Mesodermal cell (in vitro differentiated cells): Measurements from ENCODE around the gene EPS8L3.

Source experiments
- H3K27ac ChIP-seq: 2 replicates; pipeline ENCODE4 v1.7.0; 2013; ENCODE audit warnings: mild to moderate bottlenecking, low read depth, low read length, moderate library complexity; ENCODE audit not compliant: severe bottlenecking
- H3K36me3 ChIP-seq: 2 replicates; pipeline ENCODE4 v1.7.1; 2013; ENCODE audit warnings: mild to moderate bottlenecking, low read length, moderate library complexity; ENCODE audit not compliant: control insufficient read depth, insufficient read depth
- H3K4me1 ChIP-seq: one replicate; pipeline ENCODE4 v1.7.1; 2013; ENCODE audit warnings: mild to moderate bottlenecking, low read length; ENCODE audit not compliant: insufficient read depth, control insufficient read depth, poor library complexity, severe bottlenecking
- H3K4me3 ChIP-seq: 2 replicates; pipeline ENCODE4 v1.7.0; 2013; ENCODE audit warnings: low read length, control low read depth, mild to moderate bottlenecking; ENCODE audit not compliant: insufficient read depth, poor library complexity, severe bottlenecking; ENCODE audit errors: extremely low read depth
- H3K9me3 ChIP-seq: 2 replicates; pipeline ENCODE4 v1.7.1; 2013; ENCODE audit warnings: mild to moderate bottlenecking, low read length, moderate library complexity; ENCODE audit not compliant: control insufficient read depth
- WGBS, 2 experiments: methylation state at CpG; one replicate each; pipeline ENCODE4 v1.1.5; 2013; ENCODE audit warnings: missing lambda C conversion rate in 2 of 2; ENCODE audit not compliant: insufficient coverage in 2 of 2; 5-methylcytosine and 5-hydroxymethylcytosine counted together

Gene EPS8L3

DNA sequence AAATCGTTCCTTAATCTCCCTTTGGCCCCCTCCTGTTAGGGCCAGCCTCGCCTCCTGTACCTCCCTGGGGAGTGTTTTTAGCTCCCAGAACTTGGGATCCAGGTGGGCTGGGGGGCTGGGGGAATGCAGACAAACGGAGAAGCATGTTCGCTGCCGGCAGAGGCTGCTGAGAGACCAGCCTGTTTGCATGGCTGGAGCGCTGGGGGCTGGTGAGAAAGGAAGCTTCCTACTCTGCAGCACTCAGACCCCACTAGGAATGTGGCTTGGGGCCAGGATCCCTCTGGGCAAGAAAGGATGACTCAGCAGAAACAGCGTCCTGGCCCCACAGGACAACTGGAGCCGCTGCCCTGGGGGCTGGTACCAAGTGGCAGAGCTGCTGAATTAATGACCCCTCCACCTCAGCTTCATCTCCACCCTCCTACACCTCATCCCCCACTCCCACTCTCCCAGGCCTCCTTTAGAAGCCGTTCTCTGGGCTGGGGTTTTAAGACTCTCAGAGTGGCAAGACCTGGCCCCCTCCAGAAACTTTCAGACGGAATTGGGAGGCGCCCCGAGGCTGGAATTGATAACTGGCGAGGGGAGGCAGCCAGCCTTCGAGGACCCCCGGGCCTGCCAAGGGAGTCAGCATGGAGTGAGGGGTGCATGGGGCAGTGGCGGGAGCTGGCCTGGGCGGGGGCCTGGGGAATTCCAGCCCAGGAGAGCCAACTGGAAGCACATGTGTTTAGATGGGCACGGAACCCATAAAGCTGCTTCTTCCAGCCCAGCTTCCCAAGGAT, 28.5 kb upstream of the EPS8L3 start:
- Histone ChIP-seq H3K27ac (peak overlapping the region; percentile 81), H3K4me3 (no peak overlapping the region), H3K36me3 (no peaks in the 10 kb centered on the region), H3K9me3 (no peaks in the 10 kb centered on the region), H3K4me1 (peaks cover 51% of the 10 kb centered on the region)
- 52 to 65% methylated on average over 14 to 15 of the region's 18 CpGs for WGBS, 2 experiments

DNA sequence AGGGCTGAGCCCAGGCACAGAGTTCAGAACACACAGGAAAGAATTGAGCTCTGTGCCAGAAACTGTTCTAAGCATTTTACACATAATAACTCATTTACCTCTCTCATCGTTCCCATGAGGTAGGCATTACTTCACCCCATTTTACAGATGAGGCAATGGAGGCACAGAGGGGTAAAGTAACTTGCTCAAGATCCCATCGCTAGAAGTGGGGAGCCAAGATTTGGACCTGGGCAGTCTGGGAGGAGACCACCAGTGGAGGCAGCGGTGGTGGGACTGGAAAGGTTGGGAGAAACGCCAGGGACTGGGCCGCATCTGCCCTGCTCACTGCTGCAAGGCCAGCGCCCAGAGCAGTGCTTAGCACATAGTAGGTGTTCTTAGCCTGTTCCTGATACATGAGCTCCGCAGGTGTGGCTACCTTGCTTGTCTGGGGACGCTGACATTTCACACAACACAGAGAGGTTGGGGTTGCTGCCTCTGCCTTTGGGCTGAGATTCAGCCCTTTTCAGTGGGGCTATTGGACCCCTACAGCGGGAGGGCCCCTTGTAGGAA, 27.8 kb upstream of the EPS8L3 start:
- Histone ChIP-seq H3K27ac (peak overlapping the region; percentile 81), H3K4me3 (no peak overlapping the region), H3K36me3 (no peaks in the 10 kb centered on the region), H3K4me1 (peaks cover 47% of the 10 kb centered on the region), H3K9me3 (no peaks in the 10 kb centered on the region)
- WGBS, 2 experiments, result 80 to 87% methylated on average over 7 of the region's 9 CpGs

- Histone ChIP-seq H3K36me3 (no peaks in the 10 kb centered on the region), H3K9me3 (no peaks in the 10 kb centered on the region), H3K4me1 (peaks cover 47% of the 10 kb centered on the region), H3K27ac (peak overlapping the region; percentile 72), H3K4me3 (no peak overlapping the region)
- 79 to 82% methylated on average over 9 to 11 of the region's 12 CpGs for WGBS, 2 experiments
Observed at GRCh38 chr1:109790735-109791494, 27.2 kb upstream of the EPS8L3 start.

GRCh38 chr1:109790329-109790728, 26.6 kb upstream of the EPS8L3 start:
- Histone ChIP-seq H3K4me3 (no peak overlapping the region), H3K4me1 (peaks cover 47% of the 10 kb centered on the region), H3K27ac (peak overlapping the region; percentile 72), H3K36me3 (no peaks in the 10 kb centered on the region), H3K9me3 (no peaks in the 10 kb centered on the region)
- WGBS, 2 experiments, result 79 to 100% methylated on average over 1 to 2 of the region's 2 CpGs

- 76 to 82% methylated on average over 5 to 6 of the region's 9 CpGs for WGBS, 2 experiments
- Histone ChIP-seq H3K27ac (no peak overlapping the region), H3K9me3 (no peaks in the 10 kb centered on the region), H3K4me3 (no peak overlapping the region), H3K36me3 (no peaks in the 10 kb centered on the region), H3K4me1 (peaks cover 44% of the 10 kb centered on the region)
Observed at GRCh38 chr1:109789551-109790180, 25.9 kb upstream of the EPS8L3 start.

GRCh38 chr1:109788695-109789521, 25.2 kb upstream of the EPS8L3 start:
- peaks cover 37% of the 10 kb centered on the region for H3K4me1 ChIP-seq
- H3K36me3 ChIP-seq, result no peaks in the 10 kb centered on the region
- H3K9me3 ChIP-seq, result no peaks in the 10 kb centered on the region
- no peak overlapping the region for H3K4me3 ChIP-seq
- no peak overlapping the region for H3K27ac ChIP-seq
- WGBS, 2 experiments, result 82 to 93% methylated on average over 7 to 8 of the region's 9 CpGs

- WGBS, 2 experiments, result 90 to 94% methylated on average over 11 to 14 of the region's 19 CpGs
- H3K36me3 ChIP-seq, result no peaks in the 10 kb centered on the region
- H3K9me3 ChIP-seq, result no peaks in the 10 kb centered on the region
- H3K4me1 ChIP-seq, result peaks cover 40% of the 10 kb centered on the region
- H3K4me3 ChIP-seq, result no peak overlapping the region
- H3K27ac ChIP-seq, result no peak overlapping the region
Observed at GRCh38 chr1:109787845-109788601, 24.3 kb upstream of the EPS8L3 start.

DNA sequence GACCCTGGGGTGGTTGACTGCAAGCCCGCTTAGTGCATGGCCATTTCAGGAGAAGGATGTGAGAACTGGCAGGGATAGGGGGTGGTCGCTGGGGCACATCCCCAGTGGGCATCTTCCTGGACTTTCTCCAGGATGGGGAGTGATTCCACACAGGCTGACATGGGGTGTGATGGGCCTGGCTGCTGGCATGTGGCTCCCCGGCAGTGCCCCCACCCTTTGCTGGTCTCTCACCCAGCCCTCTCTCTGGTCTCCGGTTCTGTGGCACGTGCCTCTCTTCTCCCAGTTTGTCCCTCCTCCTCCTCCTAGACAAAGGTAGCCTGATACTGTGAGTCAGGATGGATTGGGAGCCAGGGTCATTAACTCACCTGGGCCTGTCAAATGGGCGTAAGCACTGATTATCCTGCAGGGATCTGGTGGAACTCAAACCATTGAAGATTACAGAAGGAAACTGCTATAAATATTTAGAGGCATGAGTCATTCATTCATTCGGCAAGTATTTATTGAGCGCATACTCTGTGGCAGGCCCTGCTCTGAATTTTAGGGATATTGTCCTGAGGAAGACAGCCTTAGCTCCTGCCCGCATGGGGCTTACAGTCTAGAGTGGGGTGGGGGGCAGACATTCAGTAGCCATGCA, 23.6 kb upstream of the EPS8L3 start:
- Histone ChIP-seq H3K4me1 (peaks cover 36% of the 10 kb centered on the region), H3K9me3 (no peaks in the 10 kb centered on the region), H3K27ac (no peak overlapping the region), H3K36me3 (no peaks in the 10 kb centered on the region), H3K4me3 (no peak overlapping the region)
- WGBS, 2 experiments, result 96 to 99% methylated on average over 6 to 8 of the region's 9 CpGs

DNA sequence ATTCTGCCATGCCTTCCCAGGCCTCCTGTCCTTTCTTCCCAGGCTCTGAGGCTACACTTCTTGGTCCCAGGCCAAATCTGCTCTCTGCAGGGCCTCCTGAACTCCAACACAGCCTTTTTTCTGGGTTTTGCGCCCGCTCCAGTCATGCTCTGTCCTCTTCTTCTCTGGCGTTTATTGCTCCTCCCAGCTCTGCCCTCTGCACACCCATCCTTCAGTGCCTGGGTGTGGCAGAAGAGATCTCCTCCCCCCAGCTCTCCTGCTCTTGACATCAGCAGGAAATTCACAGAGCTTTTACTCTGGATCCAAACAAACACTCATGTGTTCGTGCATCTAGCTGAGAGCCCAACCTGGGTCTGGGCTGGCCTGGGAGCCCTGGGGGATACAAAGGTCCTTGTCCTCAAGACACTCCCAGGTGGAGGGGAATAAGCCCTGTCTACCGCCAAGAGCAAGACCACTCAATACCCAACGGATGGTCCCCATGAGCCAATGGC, 22.9 kb upstream of the EPS8L3 start:
- H3K4me3 ChIP-seq, result no peak overlapping the region
- H3K9me3 ChIP-seq, result no peaks in the 10 kb centered on the region
- no peak overlapping the region for H3K27ac ChIP-seq
- 94 to 95% methylated on average over 5 to 6 of the region's 6 CpGs for WGBS, 2 experiments
- H3K36me3 ChIP-seq, result no peaks in the 10 kb centered on the region
- peaks cover 29% of the 10 kb centered on the region for H3K4me1 ChIP-seq
